ENCODE results near the gene CLUH.

Gene CLUH

GRCh38 chr17:2703181-2703580 lies 8.4 kb downstream of the CLUH start:
- CTCF ChIA-PET = interaction anchor here (0.9 kb wide), 1 partner anchor 269 kb away, joined by 3 read pairs; no protein-coding TSS in a partner anchor
- Histone ChIP-seq H3K27ac (ENCODE audit: extremely low read depth, low read depth, low read length) (no peak overlapping the region), H3K4me3 (ENCODE audit: low read depth, low read length) (no peak overlapping the region), H3K9me3 (ENCODE audit: control insufficient read depth, insufficient read depth, low read depth, low read length) (no peaks in the 10 kb centered on the region), H3K36me3 (ENCODE audit: control insufficient read depth in 2 of 2, insufficient read depth in 1 of 2, low read length in 2 of 2) (peaks cover 8 to 64% of the 10 kb centered on the region in 2 experiments; a peak in 2 of 3 replicates), H3K4me1 (ENCODE audit: control insufficient read depth, insufficient read depth, low read length) (0 out of 2 replicates have a peak, but pooled peaks cover 4% of the 10 kb centered on the region)
- POLR2A ChIA-PET = interaction anchor here (1.0 kb wide), 1 partner anchor 17 kb away, joined by 3 read pairs; no protein-coding TSS in a partner anchor
- no peak for TF ChIP-seq ZNF211 (tag by site-specific recombination; IDR thresholded peaks at IDR 0.05; ENCODE audit: low read depth)
- TF ChIP-seq ZNF561 (tag by site-specific recombination; IDR thresholded peaks at IDR 0.05; ENCODE audit: borderline replicate concordance) = no peak
- TF ChIP-seq ZNF112 (tag by site-specific recombination; IDR thresholded peaks at IDR 0.05) = no peak
- no peak for TF ChIP-seq ZNF473 (tag by site-specific recombination; IDR thresholded peaks at IDR 0.05)
- TF ChIP-seq ZNF660 (tag by site-specific recombination; IDR thresholded peaks at IDR 0.05) = no peak
- no peak for TF ChIP-seq ZNF514 (tag by site-specific recombination; IDR thresholded peaks at IDR 0.05)
- TF ChIP-seq ZNF600 (tag by site-specific recombination; IDR thresholded peaks at IDR 0.05) = peak; percentile 25; the same call in 1 of the 2 replicates
- TF ChIP-seq SP2 (tag by site-specific recombination; IDR thresholded peaks at IDR 0.05) = 0 out of 2 replicates have a peak, but pooled peaks have one; percentile 4
- TF ChIP-seq ZBTB10 (tag by site-specific recombination; IDR thresholded peaks at IDR 0.05) = no peak
- no peak for TF ChIP-seq ZNF248 (tag by site-specific recombination; IDR thresholded peaks at IDR 0.05)
- no peak for TF ChIP-seq ZNF639 (tag by site-specific recombination; IDR thresholded peaks at IDR 0.05)
- no peak for TF ChIP-seq ZNF768 (tag by site-specific recombination; IDR thresholded peaks at IDR 0.05)

GRCh38 chr17:2701996-2702741 lies 9.4 kb downstream of the CLUH start:
- Histone ChIP-seq H3K4me1 (ENCODE audit: control insufficient read depth, insufficient read depth, low read length) (0 out of 2 replicates have a peak, but pooled peaks cover 4% of the 10 kb centered on the region), H3K36me3 (ENCODE audit: control insufficient read depth in 2 of 2, insufficient read depth in 1 of 2, low read length in 2 of 2) (peaks cover 8 to 73% of the 10 kb centered on the region in 2 experiments; a peak in 2 of 3 replicates), H3K4me3 (ENCODE audit: low read depth, low read length) (no peak overlapping the region), H3K27ac (ENCODE audit: extremely low read depth, low read depth, low read length) (no peak overlapping the region), H3K9me3 (ENCODE audit: control insufficient read depth, insufficient read depth, low read depth, low read length) (no peaks in the 10 kb centered on the region)
- ChIA-PET POLR2A (interaction anchor here (1.0 kb wide), 1 partner anchor 16 kb away, joined by 3 read pairs; no protein-coding TSS in a partner anchor), CTCF (interaction anchor here (0.6 to 0.9 kb wide), 2 partner anchors 81 to 268 kb away, joined by 3 read pairs; no protein-coding TSS in a partner anchor)
- TF ChIP-seq IKZF3 (tag by site-specific recombination; IDR thresholded peaks at IDR 0.05) (no peak), PRDM6 (tag by site-specific recombination; IDR thresholded peaks at IDR 0.05) (no peak), ZNF704 (tag by site-specific recombination; IDR thresholded peaks at IDR 0.05) (no peak), ZNF768 (tag by site-specific recombination; IDR thresholded peaks at IDR 0.05) (no peak)
